GM23338 (cell line): Measurements from ENCODE around the gene AFAP1.

Experiments used
- CTCF ChIP-seq, 2 experiments: fragments of 200-600 bp in 1 of 2; sonication (generic) in 1 of 2; conservative IDR thresholded peaks; 2 replicates each; pipeline versions ENCODE4 v1.5.1 to v1.6.1; 2016 to 2017; ENCODE audit warnings: antibody characterized with exemption in 2 of 2, low read depth in 2 of 2, mild to moderate bottlenecking in 2 of 2, moderate library complexity in 1 of 2
- ETS1 ChIP-seq: IDR thresholded peaks from 2 replicates; pipeline ENCODE4 v1.6.1; 2016; ENCODE audit warnings: antibody characterized with exemption
- EZH2 ChIP-seq: fragments of 200-600 bp; sonication (generic); IDR thresholded peaks from one replicate; pipeline ENCODE4 v1.8.0; 2017; ENCODE audit warnings: antibody characterized with exemption, mild to moderate bottlenecking, low read depth; ENCODE audit not compliant: unreplicated experiment
- EZH2phosphoT487 ChIP-seq: fragments of 200-600 bp; sonication (generic); IDR thresholded peaks from one replicate; pipeline ENCODE4 v1.8.1; 2018; ENCODE audit warnings: antibody characterized with exemption; ENCODE audit not compliant: unreplicated experiment
- JUNB ChIP-seq: IDR thresholded peaks from one replicate; pipeline ENCODE4 v1.6.1; 2016; ENCODE audit warnings: antibody characterized with exemption; ENCODE audit not compliant: unreplicated experiment
- NANOG ChIP-seq: IDR thresholded peaks from 2 replicates; pipeline ENCODE4 v1.6.1; 2016; ENCODE audit warnings: antibody characterized with exemption, borderline replicate concordance
- POLR2AphosphoS5 ChIP-seq: IDR thresholded peaks from 2 replicates; pipeline ENCODE4 v1.6.1; 2016; ENCODE audit warnings: antibody characterized with exemption, low read depth
- REST ChIP-seq: IDR thresholded peaks from one replicate; pipeline ENCODE4 v1.6.1; 2018; ENCODE audit warnings: antibody characterized with exemption; ENCODE audit not compliant: unreplicated experiment
- STAT1 ChIP-seq: IDR thresholded peaks from one replicate; pipeline ENCODE4 v1.6.1; 2016; ENCODE audit warnings: antibody characterized with exemption; ENCODE audit not compliant: unreplicated experiment
- ZNF114 ChIP-seq: fragments of 250-450 bp; sonication (Bioruptor Pico); IDR thresholded peaks from 2 replicates; pipeline ENCODE4 v1.5.0; 2020; ENCODE audit warnings: mild to moderate bottlenecking, moderate library complexity
- ZNF331 ChIP-seq: fragments of 250-450 bp; sonication (Bioruptor Pico); IDR thresholded peaks from 2 replicates; pipeline ENCODE4 v1.5.0; 2020; ENCODE audit warnings: low read depth, mild to moderate bottlenecking, moderate library complexity
- ZNF462 ChIP-seq: fragments of 250-450 bp; sonication (Bioruptor Pico); IDR thresholded peaks from 2 replicates; pipeline ENCODE4 v1.5.0; 2020; ENCODE audit warnings: mild to moderate bottlenecking, moderate library complexity

- TF ChIP-seq CTCF (conservative IDR thresholded peaks at IDR 0.05; ENCODE audit: low read depth in 2 of 2) (no peak), EZH2 (no peak), POLR2AphosphoS5 (no peak), REST (no peak), JUNB (no peak), ZNF331 (CRISPR knock-in tag) (no peak), EZH2phosphoT487 (no peak), STAT1 (no peak), ZNF462 (CRISPR knock-in tag) (no peak), ETS1 (no peak), ZNF114 (CRISPR knock-in tag) (no peak), NANOG (no peak)
Measured at GRCh38 chr4:7738458-7739076, 201.1 kb downstream of the AFAP1 start.
